Nephron progenitor cell (in vitro differentiated cells): ENCODE data around the gene MMP19.
A peak's percentile ranks its signal among the peaks of the same experiment; 100 is the strongest.

Source experiments
- DNase-seq: peaks from one replicate; pipeline ENCODE4 v3.0.0; 2021
- H3K27ac Mint-ChIP-seq: 2 replicates; pipeline ENCODE4 v1.8.0; 2021; ENCODE audit warnings: mild to moderate bottlenecking, moderate library complexity, mixed read lengths
- H3K27me3 Mint-ChIP-seq: 2 replicates; pipeline ENCODE4 v1.8.0; 2021; ENCODE audit warnings: mild to moderate bottlenecking, low read depth, mixed read lengths; ENCODE audit not compliant: poor library complexity
- H3K36me3 Mint-ChIP-seq: 2 replicates; pipeline ENCODE4 v1.8.0; 2021; ENCODE audit warnings: low read depth, mixed read lengths
- H3K4me1 Mint-ChIP-seq: 2 replicates; pipeline ENCODE4 v1.8.0; 2021; ENCODE audit warnings: mixed read lengths
- H3K4me3 Mint-ChIP-seq: 2 replicates; pipeline ENCODE4 v1.8.0; 2021; ENCODE audit warnings: mild to moderate bottlenecking, moderate library complexity, mixed read lengths
- H3K9me3 Mint-ChIP-seq: 2 replicates; pipeline ENCODE4 v1.8.0; 2021; ENCODE audit warnings: mild to moderate bottlenecking, moderate library complexity, mixed read lengths
- CTCF ChIP-seq: fragments of 200-600 bp; sonication (generic); IDR thresholded peaks from 2 replicates; pipeline ENCODE4 v1.5.0; 2021; ENCODE audit warnings: antibody characterized with exemption

MMP19 gene

GRCh38 chr12:55823419-55823818, 19.3 kb downstream of the MMP19 start:
- peaks cover 45% of the 10 kb centered on the region for H3K4me1 Mint-ChIP-seq
- DNase-seq: no peak
- TF ChIP-seq CTCF: no peak
- H3K36me3 Mint-ChIP-seq: peaks cover 47% of the 10 kb centered on the region
- no peaks in the 10 kb centered on the region for H3K9me3 Mint-ChIP-seq
- no peaks in the 10 kb centered on the region for H3K27me3 Mint-ChIP-seq
- H3K27ac Mint-ChIP-seq: peak overlapping the region; percentile 74
- H3K4me3 Mint-ChIP-seq: no peak overlapping the region

GRCh38 chr12:55822228-55822627, 20.5 kb downstream of the MMP19 start:
- TF ChIP-seq CTCF: no peak
- DNase-seq: no peak
- peaks cover 35% of the 10 kb centered on the region for H3K4me1 Mint-ChIP-seq
- no peaks in the 10 kb centered on the region for H3K9me3 Mint-ChIP-seq
- no peak overlapping the region for H3K27ac Mint-ChIP-seq
- no peak overlapping the region for H3K4me3 Mint-ChIP-seq
- H3K27me3 Mint-ChIP-seq: no peaks in the 10 kb centered on the region
- H3K36me3 Mint-ChIP-seq: peaks cover 36% of the 10 kb centered on the region

GRCh38 chr12:55820679-55821078, 22.1 kb downstream of the MMP19 start:
- DNase-seq: no peak
- Mint-ChIP-seq H3K9me3 (no peaks in the 10 kb centered on the region), H3K27ac (no peak overlapping the region), H3K4me1 (peaks cover 27% of the 10 kb centered on the region), H3K36me3 (peaks cover 30% of the 10 kb centered on the region), H3K4me3 (no peak overlapping the region), H3K27me3 (no peaks in the 10 kb centered on the region)
- no peak for TF ChIP-seq CTCF

GRCh38 chr12:55818886-55819285, 23.9 kb downstream of the MMP19 start:
- Mint-ChIP-seq H3K4me3 (no peak overlapping the region), H3K27ac (no peak overlapping the region), H3K9me3 (no peaks in the 10 kb centered on the region), H3K4me1 (peaks cover 29% of the 10 kb centered on the region), H3K36me3 (peaks cover 37% of the 10 kb centered on the region), H3K27me3 (no peaks in the 10 kb centered on the region)
- TF ChIP-seq CTCF: no peak
- no peak for DNase-seq

- H3K4me3 Mint-ChIP-seq: no peak overlapping the region
- H3K27me3 Mint-ChIP-seq: no peaks in the 10 kb centered on the region
- peaks cover 38% of the 10 kb centered on the region for H3K36me3 Mint-ChIP-seq
- H3K4me1 Mint-ChIP-seq: peaks cover 32% of the 10 kb centered on the region
- H3K9me3 Mint-ChIP-seq: no peaks in the 10 kb centered on the region
- TF ChIP-seq CTCF: no peak
- no peak for DNase-seq
- peak overlapping the region; percentile 17 for H3K27ac Mint-ChIP-seq
These were observed 24.5 kb downstream of the MMP19 start for GRCh38 chr12:55818140-55818728.

GRCh38 chr12:55817345-55818139, 25.2 kb downstream of the MMP19 start, which contains the start of the genes ORMDL2 and SARNP:
Gene ORMDL2, plus strand, starts transcription at chr12:55818041. Its CDS starts 959 bp downstream, at chr12:55819000.
Gene SARNP, minus strand, starts transcription at chr12:55817724. Its CDS starts 23 bp downstream, at chr12:55817701.
- peak; percentile 90 for DNase-seq
- no peak for TF ChIP-seq CTCF
- Mint-ChIP-seq H3K27ac (peak within 1 kb of the TSS; percentile 17), H3K4me1 (peaks cover 38% of the 10 kb centered on the region), H3K27me3 (no peaks in the 10 kb centered on the region), H3K36me3 (peaks cover 38% of the 10 kb centered on the region), H3K4me3 (no peak within 1 kb of the TSS), H3K9me3 (no peaks in the 10 kb centered on the region)
